ENCODE measurements around the gene MYEOV. TPM values are rescaled to one million over a fixed set of nuclear protein-coding genes. Genes with fewer than 3 reads are reported as not detected.

The MYEOV gene
- total and polyA plus RNA-seq, 4 donors = 0.79 to 0.90 TPM; not detected in 2

DNA sequence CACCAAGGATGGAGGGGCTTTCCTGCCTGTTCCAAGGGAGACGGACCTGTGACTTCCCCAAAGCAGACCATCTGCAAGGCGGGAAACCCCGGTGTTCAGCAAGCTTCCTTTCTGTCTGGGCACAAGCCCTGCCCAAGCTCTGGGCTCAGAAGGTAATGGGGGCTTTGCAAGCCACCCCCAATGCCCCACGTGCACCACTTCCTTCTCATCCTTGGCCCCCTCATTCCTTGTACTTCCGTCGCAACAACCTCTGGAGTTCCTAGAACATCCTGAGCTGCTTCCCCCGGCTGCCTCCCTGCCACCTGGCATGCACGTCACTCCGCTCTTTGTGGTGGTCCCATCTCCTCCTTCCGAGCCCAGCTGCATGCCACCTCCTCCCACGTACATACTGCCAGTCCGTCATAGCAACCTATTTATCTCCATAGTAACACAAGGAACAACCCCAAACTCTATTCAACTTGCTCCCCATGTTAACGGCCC is 3.9 kb downstream of the MYEOV start:
- 65% methylated on average over 13 of the region's 13 CpGs for WGBS
- no peak overlapping the region for H3K4me3 ChIP-seq (ENCODE audit: low read depth in 1 of 3, low read length in 3 of 3)
- no peaks in the 10 kb centered on the region for H3K9me3 ChIP-seq (ENCODE audit: control insufficient read depth in 4 of 4, low read length in 3 of 4)
- peaks cover 6 to 21% (median 16%) of the 10 kb centered on the region in 4 donors for H3K4me1 ChIP-seq (ENCODE audit: control insufficient read depth in 4 of 4, insufficient read depth in 4 of 4, low read length in 3 of 4)
- H3K27ac ChIP-seq (ENCODE audit: low read depth in 1 of 2, low read length in 2 of 2) = peak overlapping the region; percentile 67 to 73
- no peaks in the 10 kb centered on the region for H3K27me3 ChIP-seq (ENCODE audit: control insufficient read depth in 4 of 4, insufficient read depth in 4 of 4, low read length in 3 of 4)
- TF ChIP-seq, protein P1, sequence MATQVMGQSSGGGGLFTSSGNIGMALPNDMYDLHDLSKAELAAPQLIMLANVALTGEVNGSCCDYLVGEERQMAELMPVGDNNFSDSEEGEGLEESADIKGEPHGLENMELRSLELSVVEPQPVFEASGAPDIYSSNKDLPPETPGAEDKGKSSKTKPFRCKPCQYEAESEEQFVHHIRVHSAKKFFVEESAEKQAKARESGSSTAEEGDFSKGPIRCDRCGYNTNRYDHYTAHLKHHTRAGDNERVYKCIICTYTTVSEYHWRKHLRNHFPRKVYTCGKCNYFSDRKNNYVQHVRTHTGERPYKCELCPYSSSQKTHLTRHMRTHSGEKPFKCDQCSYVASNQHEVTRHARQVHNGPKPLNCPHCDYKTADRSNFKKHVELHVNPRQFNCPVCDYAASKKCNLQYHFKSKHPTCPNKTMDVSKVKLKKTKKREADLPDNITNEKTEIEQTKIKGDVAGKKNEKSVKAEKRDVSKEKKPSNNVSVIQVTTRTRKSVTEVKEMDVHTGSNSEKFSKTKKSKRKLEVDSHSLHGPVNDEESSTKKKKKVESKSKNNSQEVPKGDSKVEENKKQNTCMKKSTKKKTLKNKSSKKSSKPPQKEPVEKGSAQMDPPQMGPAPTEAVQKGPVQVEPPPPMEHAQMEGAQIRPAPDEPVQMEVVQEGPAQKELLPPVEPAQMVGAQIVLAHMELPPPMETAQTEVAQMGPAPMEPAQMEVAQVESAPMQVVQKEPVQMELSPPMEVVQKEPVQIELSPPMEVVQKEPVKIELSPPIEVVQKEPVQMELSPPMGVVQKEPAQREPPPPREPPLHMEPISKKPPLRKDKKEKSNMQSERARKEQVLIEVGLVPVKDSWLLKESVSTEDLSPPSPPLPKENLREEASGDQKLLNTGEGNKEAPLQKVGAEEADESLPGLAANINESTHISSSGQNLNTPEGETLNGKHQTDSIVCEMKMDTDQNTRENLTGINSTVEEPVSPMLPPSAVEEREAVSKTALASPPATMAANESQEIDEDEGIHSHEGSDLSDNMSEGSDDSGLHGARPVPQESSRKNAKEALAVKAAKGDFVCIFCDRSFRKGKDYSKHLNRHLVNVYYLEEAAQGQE (IDR thresholded peaks at IDR 0.05) = no peak
- TF ChIP-seq, protein P2, sequence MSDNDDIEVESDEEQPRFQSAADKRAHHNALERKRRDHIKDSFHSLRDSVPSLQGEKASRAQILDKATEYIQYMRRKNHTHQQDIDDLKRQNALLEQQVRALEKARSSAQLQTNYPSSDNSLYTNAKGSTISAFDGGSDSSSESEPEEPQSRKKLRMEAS (IDR thresholded peaks at IDR 0.05) = no peak
- TF ChIP-seq RXRA (IDR thresholded peaks at IDR 0.05) (no peak), EGR1 (IDR thresholded peaks at IDR 0.05; ENCODE audit: low read depth in 2 of 2) (no peak), TAF1 (conservative IDR thresholded peaks at IDR 0.05) (no peak), GABPA (IDR thresholded peaks at IDR 0.05 in 1 of 2, conservative IDR thresholded peaks at IDR 0.05 in 1 of 2) (no peak)
- H3K36me3 ChIP-seq (ENCODE audit: control insufficient read depth in 4 of 4, insufficient read depth in 3 of 4, low read depth in 1 of 4, low read length in 3 of 4) = no peaks in the 10 kb centered on the region
- no peak for DNase-seq (ENCODE audit: low spot score)
- no peak overlapping the region for H3K9ac ChIP-seq (ENCODE audit: low read depth in 1 of 2, low read length in 2 of 2)

DNA sequence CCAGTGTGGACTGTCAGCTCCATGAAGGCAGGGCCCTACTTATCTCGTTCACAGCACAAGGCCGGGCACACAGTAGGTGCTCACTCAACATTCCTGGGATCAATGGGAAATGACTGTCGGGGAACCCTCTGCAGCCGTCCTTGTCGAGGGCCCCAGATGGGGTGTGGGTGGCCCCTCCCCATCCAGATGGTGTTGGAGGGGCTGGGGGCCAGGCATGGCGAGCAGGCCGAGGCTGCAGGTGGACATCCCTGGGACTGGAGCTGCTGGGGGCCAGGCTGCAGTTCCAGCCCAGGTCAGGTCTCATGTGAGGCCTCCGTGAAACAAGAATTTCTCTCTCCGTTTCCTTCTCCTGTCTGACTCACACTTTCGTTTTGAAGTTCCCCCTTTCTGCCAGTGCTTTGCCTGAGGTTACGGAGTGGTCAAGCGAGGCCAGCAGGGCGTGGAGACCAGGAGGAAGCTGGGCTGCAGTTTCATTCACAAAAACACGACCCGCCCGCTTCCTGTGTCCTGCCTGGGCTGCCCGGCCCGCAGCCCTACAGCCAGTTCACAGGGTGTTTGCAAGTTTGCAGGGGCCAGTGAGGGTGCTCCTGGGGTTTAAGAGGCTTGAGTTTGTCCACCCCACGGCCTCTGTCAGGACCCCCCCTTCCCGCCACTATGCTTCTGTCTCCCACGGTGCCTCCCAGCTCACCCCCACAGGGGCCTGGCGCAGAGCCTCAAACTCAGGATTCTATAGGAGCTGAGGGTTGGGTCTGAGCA is 4.5 kb downstream of the MYEOV start:
- H3K27me3 ChIP-seq (ENCODE audit: control insufficient read depth in 4 of 4, insufficient read depth in 4 of 4, low read length in 3 of 4) = no peaks in the 10 kb centered on the region
- H3K36me3 ChIP-seq (ENCODE audit: control insufficient read depth in 4 of 4, insufficient read depth in 3 of 4, low read depth in 1 of 4, low read length in 3 of 4) = no peaks in the 10 kb centered on the region
- no peak overlapping the region for H3K9ac ChIP-seq (ENCODE audit: low read depth in 1 of 2, low read length in 2 of 2)
- no peak overlapping the region for H3K4me3 ChIP-seq (ENCODE audit: low read depth in 1 of 3, low read length in 3 of 3)
- TF ChIP-seq RAD21 (IDR thresholded peaks at IDR 0.05) (peak in 1 of 2 donors; percentile 53), SP1 (IDR thresholded peaks at IDR 0.05) (peak; percentile 53), NR2F2 (IDR thresholded peaks at IDR 0.05) (peak; percentile 78), RXRA (IDR thresholded peaks at IDR 0.05) (peak; percentile 46 to 47), FOXA1 (IDR thresholded peaks at IDR 0.05) (no peak)
- TF ChIP-seq, protein P3, sequence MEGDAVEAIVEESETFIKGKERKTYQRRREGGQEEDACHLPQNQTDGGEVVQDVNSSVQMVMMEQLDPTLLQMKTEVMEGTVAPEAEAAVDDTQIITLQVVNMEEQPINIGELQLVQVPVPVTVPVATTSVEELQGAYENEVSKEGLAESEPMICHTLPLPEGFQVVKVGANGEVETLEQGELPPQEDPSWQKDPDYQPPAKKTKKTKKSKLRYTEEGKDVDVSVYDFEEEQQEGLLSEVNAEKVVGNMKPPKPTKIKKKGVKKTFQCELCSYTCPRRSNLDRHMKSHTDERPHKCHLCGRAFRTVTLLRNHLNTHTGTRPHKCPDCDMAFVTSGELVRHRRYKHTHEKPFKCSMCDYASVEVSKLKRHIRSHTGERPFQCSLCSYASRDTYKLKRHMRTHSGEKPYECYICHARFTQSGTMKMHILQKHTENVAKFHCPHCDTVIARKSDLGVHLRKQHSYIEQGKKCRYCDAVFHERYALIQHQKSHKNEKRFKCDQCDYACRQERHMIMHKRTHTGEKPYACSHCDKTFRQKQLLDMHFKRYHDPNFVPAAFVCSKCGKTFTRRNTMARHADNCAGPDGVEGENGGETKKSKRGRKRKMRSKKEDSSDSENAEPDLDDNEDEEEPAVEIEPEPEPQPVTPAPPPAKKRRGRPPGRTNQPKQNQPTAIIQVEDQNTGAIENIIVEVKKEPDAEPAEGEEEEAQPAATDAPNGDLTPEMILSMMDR (IDR thresholded peaks at IDR 0.05; ENCODE audit: low read depth, low read length, missing input control) = peak; percentile 0
- 60% methylated on average over 22 of the region's 22 CpGs for WGBS
- H3K9me3 ChIP-seq (ENCODE audit: control insufficient read depth in 4 of 4, low read length in 3 of 4) = no peaks in the 10 kb centered on the region
- H3K27ac ChIP-seq (ENCODE audit: low read depth in 1 of 2, low read length in 2 of 2) = peak overlapping the region; percentile 67 to 73
- peaks cover 6 to 21% (median 15%) of the 10 kb centered on the region in 4 donors for H3K4me1 ChIP-seq (ENCODE audit: control insufficient read depth in 4 of 4, insufficient read depth in 4 of 4, low read length in 3 of 4)
- no peak for DNase-seq (ENCODE audit: low spot score)
